ENCODE measurements around the gene TRERF1. TPM values are rescaled to one million over a fixed set of nuclear protein-coding genes. Genes with fewer than 3 reads are reported as not detected.
A peak's percentile ranks its signal among the peaks of the same experiment; 100 is the strongest.

TRERF1 gene
- total RNA-seq, 4 donors from 2014 or later, result 0.47 to 0.87 (median 0.50) TPM

- Histone ChIP-seq H3K4me1 (peaks cover 4% of the 10 kb centered on the region in 2 donors), H3K9me3 (no peaks in the 10 kb centered on the region), H3K27ac (no peak overlapping the region), H3K36me3 (no peaks in the 10 kb centered on the region), H3K27me3 (no peaks in the 10 kb centered on the region), H3K4me3 (no peak overlapping the region)
- in situ Hi-C loops (cut with MboI; ENCODE audit: low sequenced_read_pairs in 4 of 4) (loop anchor here in 2 of 4 donors (10.0 to 25.0 kb wide), 2 partner anchors 298 to 310 kb away; partner anchors contain the start of genes BYSL (in 2 of the 2) and MED20 (in 2 of the 2)), intact Hi-C loops (cut with DNase I; ENCODE audit: low total_unique reads) (no loop called here)
- DNase-seq, result no peak
- no peak for ATAC-seq
- TF ChIP-seq CTCF (IDR thresholded peaks at IDR 0.05 in 4 of 5, conservative IDR thresholded peaks at IDR 0.05 in 1 of 5) (no peak), POLR2A (IDR thresholded peaks at IDR 0.05) (no peak)
These were observed 229.3 kb downstream of the TRERF1 start for GRCh38 chr6:42222448-42222847.

- no peak for TF ChIP-seq CTCF (IDR thresholded peaks at IDR 0.05 in 4 of 5, conservative IDR thresholded peaks at IDR 0.05 in 1 of 5)
- no peak for TF ChIP-seq POLR2A (IDR thresholded peaks at IDR 0.05)
- ATAC-seq, result no peak
- intact Hi-C loops (cut with DNase I; ENCODE audit: low total_unique reads), result no loop called here
- no peak for DNase-seq
- in situ Hi-C loops (cut with MboI; ENCODE audit: low sequenced_read_pairs in 4 of 4), result loop anchor here in 2 of 4 donors (10.0 to 25.0 kb wide), 2 partner anchors 297 to 309 kb away; partner anchors contain the start of genes BYSL (in 2 of the 2) and MED20 (in 2 of the 2)
- Histone ChIP-seq H3K27me3 (no peaks in the 10 kb centered on the region), H3K9me3 (no peaks in the 10 kb centered on the region), H3K27ac (no peak overlapping the region), H3K4me1 (peaks cover 10 to 11% of the 10 kb centered on the region in 2 donors), H3K4me3 (no peak overlapping the region), H3K36me3 (no peaks in the 10 kb centered on the region)
These were observed 230.2 kb downstream of the TRERF1 start for GRCh38 chr6:42221546-42221945.

DNA sequence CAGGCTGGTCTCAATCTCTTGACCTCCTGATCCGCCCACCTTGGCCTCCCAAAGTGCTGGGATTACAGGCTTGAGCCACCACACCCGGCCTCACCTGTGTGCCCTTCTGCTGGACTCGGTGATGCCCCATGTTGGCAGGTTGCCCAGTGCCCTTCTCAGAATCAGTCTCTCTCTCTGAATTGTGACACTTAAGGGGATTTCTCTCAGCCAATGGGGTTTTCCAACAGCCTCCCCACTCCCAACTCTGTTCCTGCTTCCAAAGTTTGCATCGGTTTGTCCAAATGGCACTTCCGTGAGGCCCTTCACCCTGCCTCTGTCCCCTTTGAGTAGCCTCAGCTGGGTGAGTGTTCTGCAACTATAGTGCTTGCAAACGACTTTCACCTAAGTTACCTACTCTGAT is 230.9 kb downstream of the TRERF1 start:
- H3K27ac ChIP-seq, result no peak overlapping the region
- DNase-seq, result no peak
- intact Hi-C loops (cut with DNase I; ENCODE audit: low total_unique reads), result no loop called here
- TF ChIP-seq POLR2A (IDR thresholded peaks at IDR 0.05) (no peak), CTCF (IDR thresholded peaks at IDR 0.05 in 4 of 5, conservative IDR thresholded peaks at IDR 0.05 in 1 of 5) (no peak)
- no peak overlapping the region for H3K4me3 ChIP-seq
- no peaks in the 10 kb centered on the region for H3K36me3 ChIP-seq
- in situ Hi-C loops (cut with MboI; ENCODE audit: low sequenced_read_pairs in 4 of 4), result loop anchor here in 2 of 4 donors (10.0 to 25.0 kb wide), 2 partner anchors 296 to 309 kb away; partner anchors contain the start of genes BYSL (in 2 of the 2) and MED20 (in 2 of the 2)
- H3K27me3 ChIP-seq, result no peaks in the 10 kb centered on the region
- H3K4me1 ChIP-seq, result peaks cover 13 to 16% of the 10 kb centered on the region in 2 donors
- no peak for ATAC-seq
- H3K9me3 ChIP-seq, result no peaks in the 10 kb centered on the region

GRCh38 chr6:42217519-42218367 is 234.0 kb downstream of the TRERF1 start, which contains the start of gene MRPS10:
MRPS10 (minus strand) TSS chr6:42217861; CDS start chr6:42217849, 12 bp downstream.
- H3K4me1 ChIP-seq, result peaks cover 22 to 25% of the 10 kb centered on the region in 2 donors
- peak within 1 kb of the TSS; percentile 81 to 90 (median 86) for H3K27ac ChIP-seq
- intact Hi-C loops (cut with DNase I; ENCODE audit: low total_unique reads), result loop anchor here (1.0 to 10.0 kb wide), 4 partner anchors 167 to 797 kb away; partner anchors contain the start of genes BYSL, KLHDC3, MEA1 and MED20
- H3K27me3 ChIP-seq, result no peaks in the 10 kb centered on the region
- in situ Hi-C loops (cut with MboI; ENCODE audit: low sequenced_read_pairs in 4 of 4), result loop anchor here in 1 of 4 donors (25.0 kb wide), 1 partner anchor 305 kb away; the partner anchor contains the start of genes BYSL and MED20
- H3K36me3 ChIP-seq, result peaks cover 0 to 15% of the 10 kb centered on the region in 2 donors
- H3K4me3 ChIP-seq, result peak within 1 kb of the TSS; percentile 73 to 89 (median 84)
- peak; percentile 100 for ATAC-seq
- peak; percentile 41 to 76 for TF ChIP-seq POLR2A (IDR thresholded peaks at IDR 0.05)
- no peak for TF ChIP-seq CTCF (IDR thresholded peaks at IDR 0.05 in 4 of 5, conservative IDR thresholded peaks at IDR 0.05 in 1 of 5)
- peak; percentile 91 to 94 for DNase-seq
- no peaks in the 10 kb centered on the region for H3K9me3 ChIP-seq

All from gastrocnemius medialis (tissue), 4 donors.